ENCODE results near the gene LY6G6D. TPM values are rescaled to one million over a fixed set of nuclear protein-coding genes. Genes with fewer than 3 reads are reported as not detected.

The LY6G6D gene
- not detected for total RNA-seq

DNA sequence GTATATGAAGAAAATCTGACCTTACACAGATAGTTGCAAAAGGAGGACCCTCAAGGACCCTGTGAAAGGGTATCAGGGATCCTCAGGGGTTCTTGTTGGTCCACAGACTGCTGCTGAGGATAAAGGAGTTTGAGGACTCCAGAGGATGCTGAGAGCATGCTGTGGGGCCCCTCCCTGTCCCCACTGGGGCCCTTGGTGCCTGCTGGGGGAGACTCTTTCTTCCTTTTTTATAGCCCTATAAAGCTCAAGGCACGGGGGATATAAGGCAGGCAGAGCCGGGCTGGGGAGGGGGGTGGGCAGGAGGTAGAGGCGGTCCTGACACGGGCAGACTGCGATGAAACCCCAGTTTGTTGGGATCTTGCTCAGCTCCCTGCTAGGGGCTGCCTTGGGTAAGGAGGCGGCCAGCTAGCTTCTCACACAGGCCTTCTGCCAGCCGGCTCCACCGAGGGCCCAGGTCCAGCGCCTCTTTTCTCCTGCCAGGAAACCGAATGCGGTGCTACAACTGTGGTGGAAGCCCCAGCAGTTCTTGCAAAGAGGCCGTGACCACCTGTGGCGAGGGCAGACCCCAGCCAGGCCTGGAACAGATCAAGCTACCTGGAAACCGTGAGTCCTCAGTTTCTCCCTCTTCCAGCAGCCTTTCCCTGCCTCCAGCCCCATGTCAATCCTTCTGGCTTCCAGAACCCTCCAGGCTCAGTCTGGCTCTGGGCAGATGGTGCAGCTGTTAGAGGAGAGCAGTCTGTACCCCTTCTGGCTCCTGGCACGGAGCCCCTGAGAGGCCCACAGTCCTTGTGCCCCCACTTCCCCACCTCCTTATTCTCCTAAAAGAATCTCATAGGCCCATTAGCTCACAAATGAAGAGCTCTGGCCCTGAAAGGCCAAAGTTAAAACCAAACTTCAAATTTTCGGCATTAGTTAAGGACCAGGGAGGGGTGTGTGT is at the start of gene LY6G6D:
LY6G6D (plus strand) TSS at position 327 of the 937 bp plus-strand sequence; CDS start at position 335, 8 bp downstream.
- TF ChIP-seq POLR2A (IDR thresholded peaks at IDR 0.05) = no peak
- TF ChIP-seq, protein P1, sequence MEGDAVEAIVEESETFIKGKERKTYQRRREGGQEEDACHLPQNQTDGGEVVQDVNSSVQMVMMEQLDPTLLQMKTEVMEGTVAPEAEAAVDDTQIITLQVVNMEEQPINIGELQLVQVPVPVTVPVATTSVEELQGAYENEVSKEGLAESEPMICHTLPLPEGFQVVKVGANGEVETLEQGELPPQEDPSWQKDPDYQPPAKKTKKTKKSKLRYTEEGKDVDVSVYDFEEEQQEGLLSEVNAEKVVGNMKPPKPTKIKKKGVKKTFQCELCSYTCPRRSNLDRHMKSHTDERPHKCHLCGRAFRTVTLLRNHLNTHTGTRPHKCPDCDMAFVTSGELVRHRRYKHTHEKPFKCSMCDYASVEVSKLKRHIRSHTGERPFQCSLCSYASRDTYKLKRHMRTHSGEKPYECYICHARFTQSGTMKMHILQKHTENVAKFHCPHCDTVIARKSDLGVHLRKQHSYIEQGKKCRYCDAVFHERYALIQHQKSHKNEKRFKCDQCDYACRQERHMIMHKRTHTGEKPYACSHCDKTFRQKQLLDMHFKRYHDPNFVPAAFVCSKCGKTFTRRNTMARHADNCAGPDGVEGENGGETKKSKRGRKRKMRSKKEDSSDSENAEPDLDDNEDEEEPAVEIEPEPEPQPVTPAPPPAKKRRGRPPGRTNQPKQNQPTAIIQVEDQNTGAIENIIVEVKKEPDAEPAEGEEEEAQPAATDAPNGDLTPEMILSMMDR (IDR thresholded peaks at IDR 0.05 in 4 of 5, conservative IDR thresholded peaks at IDR 0.05 in 1 of 5) = no peak
- intact Hi-C loops (cut with DNase I; ENCODE audit: low total_unique reads) = no loop called here
- Histone ChIP-seq H3K36me3 (no peaks in the 10 kb centered on the region), H3K27ac (no peak within 1 kb of the TSS), H3K9me3 (no peaks in the 10 kb centered on the region), H3K4me1 (no peaks in the 10 kb centered on the region), H3K4me3 (no peak within 1 kb of the TSS), H3K27me3 (no peaks in the 10 kb centered on the region)
- no peak for DNase-seq
- ATAC-seq = peak in 1 of 2 donors; percentile 39
- in situ Hi-C loops (cut with MboI; ENCODE audit: low sequenced_read_pairs in 4 of 4) = no loop called here

GRCh38 chr6:31665501-31666336 is 49.4 kb upstream of the LY6G6D start, which contains the start of gene CSNK2B:
CSNK2B (plus strand) TSS chr6:31666080; CDS start chr6:31666832, 752 bp downstream.
- TF ChIP-seq, protein P1 (IDR thresholded peaks at IDR 0.05 in 4 of 5, conservative IDR thresholded peaks at IDR 0.05 in 1 of 5) = peak in 1 of 5 experiments; percentile 19
- TF ChIP-seq POLR2A (IDR thresholded peaks at IDR 0.05) = peak; percentile 72
- in situ Hi-C loops (cut with MboI; ENCODE audit: low sequenced_read_pairs in 4 of 4) (loop anchor here in 2 of 4 donors (25.0 kb wide), 2 partner anchors 297 to 522 kb away; partner anchors contain the start of genes AGER (in 2 of the 2), AGPAT1 (in 2 of the 2), GPSM3 (in 2 of the 2) and PBX2 (in 2 of the 2)), intact Hi-C loops (cut with DNase I; ENCODE audit: low total_unique reads) (loop anchor here (1.0 to 5.0 kb wide), 7 partner anchors 13 to 512 kb away; partner anchors contain the start of genes ABHD16A, AGPAT1, BAG6 and NEU1)
- peaks cover 25 to 36% of the 10 kb centered on the region in 2 donors for H3K4me1 ChIP-seq
- DNase-seq (peak; percentile 99), ATAC-seq (peak; percentile 86)
- peaks cover 4 to 55% of the 10 kb centered on the region in 2 donors for H3K36me3 ChIP-seq
- peak within 1 kb of the TSS; percentile 93 to 100 (median 97) for H3K27ac ChIP-seq
- H3K4me3 ChIP-seq = peak within 1 kb of the TSS; percentile 83 to 98 (median 94)
- H3K9me3 ChIP-seq = no peaks in the 10 kb centered on the region
- H3K27me3 ChIP-seq = no peaks in the 10 kb centered on the region

GRCh38 chr6:31666337-31666965 is 48.7 kb upstream of the LY6G6D start:
- intact Hi-C loops (cut with DNase I; ENCODE audit: low total_unique reads) = loop anchor here (1.0 to 5.0 kb wide), 4 partner anchors 14 to 511 kb away; partner anchors contain the start of genes AGPAT1, NEU1 and RNF5
- H3K9me3 ChIP-seq = no peaks in the 10 kb centered on the region
- in situ Hi-C loops (cut with MboI; ENCODE audit: low sequenced_read_pairs in 4 of 4) = loop anchor here in 2 of 4 donors (25.0 kb wide), 2 partner anchors 296 to 521 kb away; partner anchors contain the start of genes AGER (in 2 of the 2), AGPAT1 (in 2 of the 2), GPSM3 (in 2 of the 2) and PBX2 (in 2 of the 2)
- DNase-seq = no peak
- no peak for TF ChIP-seq POLR2A (IDR thresholded peaks at IDR 0.05)
- TF ChIP-seq, protein P1 (IDR thresholded peaks at IDR 0.05 in 4 of 5, conservative IDR thresholded peaks at IDR 0.05 in 1 of 5) = no peak
- H3K4me3 ChIP-seq = peak overlapping the region; percentile 83 to 98 (median 94)
- peak overlapping the region; percentile 93 to 100 (median 97) for H3K27ac ChIP-seq
- peaks cover 25 to 36% of the 10 kb centered on the region in 2 donors for H3K4me1 ChIP-seq
- no peaks in the 10 kb centered on the region for H3K27me3 ChIP-seq
- H3K36me3 ChIP-seq = peaks cover 4 to 62% of the 10 kb centered on the region in 2 donors
- no peak for ATAC-seq

Measured in gastrocnemius medialis (tissue), 4 donors.